ENCODE data around the gene RNF157.

Gene RNF157

DNA sequence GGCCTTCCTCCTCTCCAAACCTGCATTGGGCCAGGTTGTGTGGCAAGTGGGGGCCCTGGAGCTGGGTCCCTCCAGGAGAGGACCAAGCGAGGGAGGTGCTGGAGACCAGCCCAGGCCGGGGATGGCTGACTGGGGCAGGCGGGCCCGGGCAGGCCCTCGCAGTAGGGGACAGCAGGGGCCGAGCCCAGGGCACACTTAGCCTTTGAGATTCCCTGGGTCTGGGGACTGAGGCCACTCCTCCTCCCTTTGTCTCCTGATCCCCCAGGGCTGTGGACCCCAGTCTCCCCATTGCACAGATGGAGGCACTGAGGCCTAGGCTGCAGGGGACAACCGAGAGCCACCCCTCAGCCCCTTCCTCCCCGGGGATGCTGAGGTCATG lies 104.5 kb downstream of the RNF157 start:
- no peak for TF ChIP-seq CTCF (IDR thresholded peaks at IDR 0.05)

- TF ChIP-seq CTCF (IDR thresholded peaks at IDR 0.05): no peak
Measured at GRCh38 chr17:76134911-76135809, 105.1 kb downstream of the RNF157 start.

GRCh38 chr17:76132574-76133338 lies 107.5 kb downstream of the RNF157 start:
- TF ChIP-seq CTCF (IDR thresholded peaks at IDR 0.05): no peak; the same call in 1 of the 2 replicates

DNA sequence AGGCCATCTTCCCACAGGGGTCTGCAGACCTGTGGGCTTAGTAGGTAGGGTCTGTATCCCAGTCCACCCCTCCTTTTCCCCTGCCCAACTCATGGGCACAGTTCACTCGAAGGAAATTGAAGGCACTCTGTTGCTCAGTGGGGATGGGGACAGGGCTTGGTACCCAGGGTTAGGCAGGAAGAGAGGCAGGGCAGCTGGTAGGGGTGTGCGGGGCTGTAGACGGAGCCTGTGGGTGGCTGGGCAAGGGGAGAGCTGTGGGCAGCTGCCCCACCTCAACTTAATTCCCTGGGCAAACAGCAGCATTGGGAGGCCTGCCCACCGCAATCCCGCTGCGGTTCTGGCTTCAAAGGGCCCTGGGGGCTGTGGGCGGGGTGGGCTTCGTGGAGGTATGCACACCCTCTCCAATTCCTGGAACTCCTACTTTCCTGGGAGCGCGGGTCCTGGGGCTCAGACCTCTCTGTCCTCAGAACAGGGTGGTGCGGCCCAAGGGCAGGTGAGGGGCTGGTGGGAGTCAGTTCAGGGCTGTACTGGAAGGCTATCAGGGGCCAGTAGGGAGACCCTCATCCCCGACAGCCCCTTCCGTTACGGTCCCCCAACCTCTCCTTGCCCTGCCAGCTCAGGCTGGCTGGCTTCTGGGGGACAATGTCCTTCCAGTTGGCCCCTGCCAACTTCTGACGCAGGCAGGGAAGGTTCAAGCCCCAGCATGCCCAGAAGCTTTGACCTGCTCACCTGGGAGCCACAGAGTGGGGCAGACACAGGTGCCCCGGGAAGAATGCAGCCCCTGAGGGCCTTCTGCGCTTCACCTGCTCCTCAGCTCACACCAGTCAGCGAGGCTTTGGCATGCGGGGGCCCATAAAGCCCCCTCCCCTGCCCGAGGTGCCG lies 108.4 kb downstream of the RNF157 start:
- TF ChIP-seq CTCF (IDR thresholded peaks at IDR 0.05): no peak

- TF ChIP-seq CTCF (IDR thresholded peaks at IDR 0.05): no peak
Measured at GRCh38 chr17:76131051-76131691, 109.1 kb downstream of the RNF157 start.

DNA sequence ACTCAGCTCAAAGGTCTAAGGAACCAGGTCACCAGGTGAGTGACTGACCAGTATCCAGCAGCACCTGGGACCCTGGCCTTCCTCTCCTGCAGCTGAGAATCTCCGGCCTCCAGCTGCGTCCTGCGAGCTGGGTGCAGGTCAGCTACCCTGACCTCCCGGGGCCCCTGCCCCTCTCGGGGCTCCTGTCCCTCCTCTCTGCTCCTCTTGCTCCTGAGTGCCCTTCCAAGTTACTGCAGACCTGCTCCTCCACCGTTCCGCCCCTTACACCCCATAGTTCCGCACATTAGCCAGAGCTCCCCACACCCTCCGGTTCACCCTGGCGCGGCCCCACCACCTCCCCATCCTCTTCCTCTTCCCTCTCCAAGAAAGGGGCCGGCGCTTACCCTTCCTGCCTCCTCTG lies 109.8 kb downstream of the RNF157 start:
- no peak for TF ChIP-seq CTCF (IDR thresholded peaks at IDR 0.05)

DNA sequence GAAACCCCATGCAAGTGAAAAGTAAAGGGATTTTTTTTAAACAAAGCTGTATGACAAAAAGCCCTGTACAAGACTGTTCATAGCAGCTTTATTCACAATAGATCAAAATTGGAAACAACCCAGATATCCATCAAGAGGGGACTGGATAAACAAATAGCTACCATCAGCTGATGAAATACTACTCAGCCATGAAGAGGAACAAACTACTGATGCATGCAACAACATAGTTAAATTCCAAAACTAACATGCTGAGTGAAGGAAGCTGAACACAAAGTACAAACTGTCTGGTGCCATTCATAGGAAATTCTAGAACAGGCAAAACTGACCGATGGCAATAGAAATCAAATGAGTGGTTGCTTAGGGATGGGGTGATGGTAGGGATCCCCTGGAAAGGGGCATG lies 114.4 kb downstream of the RNF157 start:
- no peak for TF ChIP-seq CTCF (IDR thresholded peaks at IDR 0.05)

All from LNCAP (cell line).